H1 (cell line): Measurements from ENCODE around the gene PASK. TPM values are rescaled to one million over a fixed set of nuclear protein-coding genes. Genes with fewer than 3 reads are reported as not detected.

Experiments
- GTF2F1 ChIP-seq: IDR thresholded peaks from 2 replicates; pipeline ENCODE4 v1.6.1; 2012; ENCODE audit warnings: low read depth, low read length, improper control_type of control experiment, borderline replicate concordance
- KDM1A ChIP-seq: fragments of 200-600, 300-600 bp; sonication (generic); IDR thresholded peaks from 2 replicates; pipeline ENCODE4 v1.7.1; 2016; ENCODE audit warnings: mild to moderate bottlenecking, low read length, borderline replicate concordance
- RFX5 ChIP-seq: IDR thresholded peaks from 2 replicates; pipeline ENCODE4 v1.6.1; 2011; ENCODE audit warnings: low read depth, low read length, improper control_type of control experiment, borderline replicate concordance
- TBP ChIP-seq: IDR thresholded peaks from 2 replicates; pipeline ENCODE4 v1.6.1; 2011; ENCODE audit warnings: low read depth, low read length, improper control_type of control experiment
- polyA plus RNA-seq, 7 experiments: library from polyadenylated mRNA; depleted of rRNA in 3 of 7; stranded (reverse) in 5 of 7; unstranded in 2 of 7; fragments of >200 nt in 5 of 7; fragments of 200-250 nt in 2 of 7; gene quantifications; 1 replicate in 5 of 7; 2 replicates in 1 of 7; 4 replicates in 1 of 7; pipeline versions ENCODE4 v1.2.1 to v1.2.3, GENCODE V29; 2011 to 2013; ENCODE audit warnings: missing spikeins in 2 of 7, mixed read lengths in 2 of 7
- total RNA-seq: library from RNA; stranded (reverse); fragmentation: NEBNext Ultra II Directional; extraction: Animal tissue kit (Norgen Biotek cat#: 25700); gene quantifications from 2 replicates; pipeline ENCODE4 v1.2.1, GENCODE V29; 2021

The PASK gene
- total and polyA plus RNA-seq, 2 of the 8 experiments (the other 6 are each of a cell fraction or from before 2014, with no cell fraction given), result 20.5 to 66.1 TPM

DNA sequence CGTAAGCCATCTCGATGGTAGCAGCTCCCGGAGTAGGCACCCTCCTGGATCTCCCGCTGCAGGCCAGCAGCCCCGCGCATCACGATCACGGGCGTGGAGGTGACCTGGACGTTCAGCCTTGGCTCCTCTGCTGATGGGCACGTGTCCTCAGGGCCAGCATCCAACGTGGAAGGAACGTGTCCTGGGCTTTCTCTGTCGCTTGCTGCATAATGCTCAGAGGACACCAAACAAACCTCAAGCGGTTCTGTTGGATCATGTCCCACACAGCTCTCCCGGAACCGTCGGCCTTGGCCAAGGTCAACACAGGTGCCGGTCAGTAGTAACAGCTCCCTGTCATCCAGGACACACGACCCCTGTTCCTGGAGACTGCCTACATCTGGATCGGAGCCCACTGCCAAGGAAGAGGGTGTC lies 23.1 kb downstream of the PASK start (continued):
- no peak for TF ChIP-seq TBP
- TF ChIP-seq KDM1A, result no peak
- TF ChIP-seq RFX5, result no peak
- TF ChIP-seq GTF2F1, result no peak
